SK-N-MC (cell line): Measurements from ENCODE around the gene PRKAB1.

Experiments used
- EZH2 ChIP-seq: fragments of 200-600 bp; sonication (generic); IDR thresholded peaks from one replicate; pipeline ENCODE4 v1.6.1; 2017; ENCODE audit warnings: antibody characterized with exemption
- FOXP2 ChIP-seq: optimal IDR thresholded peaks from 2 replicates; pipeline ENCODE3; 2011; ENCODE audit warnings: mild to moderate bottlenecking, moderate library complexity; ENCODE audit not compliant: insufficient read depth; ENCODE audit errors: extremely low read length, control extremely low read depth
- POLR2AphosphoS5 ChIP-seq: IDR thresholded peaks from 2 replicates; pipeline ENCODE4 v1.6.1; 2012; ENCODE audit warnings: mild to moderate bottlenecking, low read depth, low read length, borderline replicate concordance

- TF ChIP-seq EZH2 (no peak), POLR2AphosphoS5 (no peak), FOXP2 (no peak)
Measured at GRCh38 chr12:119718141-119718540, 50.2 kb downstream of the PRKAB1 start.
